ENCODE measurements around the gene TUBB.

GRCh38 chr6:30705620-30706019 lies 14.5 kb upstream of the TUBB start:
- TF ChIP-seq CTCF (IDR thresholded peaks at IDR 0.05) (no peak), EZH2 (IDR thresholded peaks at IDR 0.05; ENCODE audit: borderline replicate concordance, insufficient read depth, low read depth, low read length, poor library complexity, severe bottlenecking) (no peak)

Measured in B cell (primary cell).